PFSK-1 (cell line): ENCODE measurements around the gene ADPRM.

Experiments
- FOXP2 ChIP-seq: optimal IDR thresholded peaks from 2 replicates; pipeline ENCODE3; 2011; ENCODE audit warnings: borderline replicate concordance, control low read depth, inconsistent platforms; ENCODE audit not compliant: insufficient read depth; ENCODE audit errors: extremely low read length, extremely low read depth
- POLR2AphosphoS5 ChIP-seq: IDR thresholded peaks from 2 replicates; pipeline ENCODE4 v1.6.1; 2012; ENCODE audit warnings: low read depth, mild to moderate bottlenecking, control low read depth, low read length, moderate library complexity
- SIN3A ChIP-seq: IDR thresholded peaks from 2 replicates; pipeline ENCODE4 v1.6.1; 2012; ENCODE audit warnings: mild to moderate bottlenecking, low read length, moderate library complexity, borderline replicate concordance; ENCODE audit not compliant: insufficient read depth
- TAF1 ChIP-seq: IDR thresholded peaks from 2 replicates; pipeline ENCODE4 v1.6.1; 2012; ENCODE audit warnings: low read length, control low read depth, borderline replicate concordance; ENCODE audit not compliant: insufficient read depth
- TF ChIP-seq, protein P1 (sequence below), 2 experiments: IDR thresholded peaks; 2 replicates each; pipeline versions ENCODE4 v1.6.1 to v1.8.0; 2011 to 2012; ENCODE audit warnings: low read depth in 2 of 2, low read length in 2 of 2, control low read depth in 1 of 2, inconsistent platforms in 1 of 2, mild to moderate bottlenecking in 1 of 2, moderate library complexity in 1 of 2; ENCODE audit not compliant: insufficient read depth in 1 of 2

The ADPRM gene

DNA sequence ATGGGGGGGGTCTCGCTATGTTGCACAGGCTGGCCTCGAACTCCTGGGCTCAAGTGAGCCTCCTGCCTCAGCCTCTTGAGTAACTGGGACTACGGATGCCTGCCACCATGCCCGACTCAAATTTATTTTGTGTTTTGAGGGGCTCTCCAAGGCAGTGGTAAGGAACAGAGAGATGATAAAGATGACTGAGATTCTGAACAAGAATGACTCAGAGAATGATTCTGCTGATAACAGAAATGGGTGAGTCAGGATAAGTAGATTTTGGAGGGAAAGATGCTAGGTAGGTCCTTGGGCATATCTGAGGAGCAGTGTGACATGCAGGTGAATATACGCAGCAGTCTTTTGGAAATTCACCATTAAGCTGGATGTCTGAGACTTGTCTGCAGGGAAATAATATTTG lies 29.8 kb downstream of the ADPRM start:
- TF ChIP-seq SIN3A = no peak
- TF ChIP-seq TAF1 = no peak
- no peak for TF ChIP-seq POLR2AphosphoS5
- TF ChIP-seq, protein P1, sequence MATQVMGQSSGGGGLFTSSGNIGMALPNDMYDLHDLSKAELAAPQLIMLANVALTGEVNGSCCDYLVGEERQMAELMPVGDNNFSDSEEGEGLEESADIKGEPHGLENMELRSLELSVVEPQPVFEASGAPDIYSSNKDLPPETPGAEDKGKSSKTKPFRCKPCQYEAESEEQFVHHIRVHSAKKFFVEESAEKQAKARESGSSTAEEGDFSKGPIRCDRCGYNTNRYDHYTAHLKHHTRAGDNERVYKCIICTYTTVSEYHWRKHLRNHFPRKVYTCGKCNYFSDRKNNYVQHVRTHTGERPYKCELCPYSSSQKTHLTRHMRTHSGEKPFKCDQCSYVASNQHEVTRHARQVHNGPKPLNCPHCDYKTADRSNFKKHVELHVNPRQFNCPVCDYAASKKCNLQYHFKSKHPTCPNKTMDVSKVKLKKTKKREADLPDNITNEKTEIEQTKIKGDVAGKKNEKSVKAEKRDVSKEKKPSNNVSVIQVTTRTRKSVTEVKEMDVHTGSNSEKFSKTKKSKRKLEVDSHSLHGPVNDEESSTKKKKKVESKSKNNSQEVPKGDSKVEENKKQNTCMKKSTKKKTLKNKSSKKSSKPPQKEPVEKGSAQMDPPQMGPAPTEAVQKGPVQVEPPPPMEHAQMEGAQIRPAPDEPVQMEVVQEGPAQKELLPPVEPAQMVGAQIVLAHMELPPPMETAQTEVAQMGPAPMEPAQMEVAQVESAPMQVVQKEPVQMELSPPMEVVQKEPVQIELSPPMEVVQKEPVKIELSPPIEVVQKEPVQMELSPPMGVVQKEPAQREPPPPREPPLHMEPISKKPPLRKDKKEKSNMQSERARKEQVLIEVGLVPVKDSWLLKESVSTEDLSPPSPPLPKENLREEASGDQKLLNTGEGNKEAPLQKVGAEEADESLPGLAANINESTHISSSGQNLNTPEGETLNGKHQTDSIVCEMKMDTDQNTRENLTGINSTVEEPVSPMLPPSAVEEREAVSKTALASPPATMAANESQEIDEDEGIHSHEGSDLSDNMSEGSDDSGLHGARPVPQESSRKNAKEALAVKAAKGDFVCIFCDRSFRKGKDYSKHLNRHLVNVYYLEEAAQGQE (IDR thresholded peaks at IDR 0.05; ENCODE audit: insufficient read depth in 1 of 2, low read depth in 2 of 2, low read length in 2 of 2) = no peak
- no peak for TF ChIP-seq FOXP2

DNA sequence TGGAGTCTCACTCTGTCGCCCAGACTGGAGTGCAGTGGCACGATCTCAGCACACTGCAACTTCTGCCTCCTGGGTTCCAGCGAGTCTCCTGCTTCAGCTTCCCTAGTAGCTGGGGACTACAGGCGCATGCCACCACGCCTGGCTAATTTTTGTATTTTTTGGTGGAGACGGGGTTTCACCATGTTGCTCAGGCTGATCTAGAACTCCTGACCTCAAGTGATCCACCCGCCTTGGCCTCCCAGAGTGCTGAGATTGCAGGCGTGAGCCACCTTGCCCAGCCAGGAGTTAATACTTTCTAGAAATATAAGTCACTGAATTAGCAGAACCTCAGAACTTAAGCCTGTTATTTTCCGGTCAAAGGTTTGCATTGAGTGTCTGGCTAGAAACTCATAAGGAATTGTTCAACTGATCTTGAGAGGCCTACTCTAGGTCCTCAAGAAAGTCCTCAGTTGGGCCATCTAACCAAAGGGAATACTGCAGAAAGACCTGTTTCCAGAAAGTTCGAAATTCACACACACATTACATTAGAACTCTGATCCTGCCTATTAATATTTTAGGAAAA lies 31.0 kb downstream of the ADPRM start:
- no peak for TF ChIP-seq POLR2AphosphoS5
- TF ChIP-seq SIN3A = no peak
- no peak for TF ChIP-seq TAF1
- TF ChIP-seq, protein P1 (IDR thresholded peaks at IDR 0.05; ENCODE audit: insufficient read depth in 1 of 2, low read depth in 2 of 2, low read length in 2 of 2) = no peak
- no peak for TF ChIP-seq FOXP2

DNA sequence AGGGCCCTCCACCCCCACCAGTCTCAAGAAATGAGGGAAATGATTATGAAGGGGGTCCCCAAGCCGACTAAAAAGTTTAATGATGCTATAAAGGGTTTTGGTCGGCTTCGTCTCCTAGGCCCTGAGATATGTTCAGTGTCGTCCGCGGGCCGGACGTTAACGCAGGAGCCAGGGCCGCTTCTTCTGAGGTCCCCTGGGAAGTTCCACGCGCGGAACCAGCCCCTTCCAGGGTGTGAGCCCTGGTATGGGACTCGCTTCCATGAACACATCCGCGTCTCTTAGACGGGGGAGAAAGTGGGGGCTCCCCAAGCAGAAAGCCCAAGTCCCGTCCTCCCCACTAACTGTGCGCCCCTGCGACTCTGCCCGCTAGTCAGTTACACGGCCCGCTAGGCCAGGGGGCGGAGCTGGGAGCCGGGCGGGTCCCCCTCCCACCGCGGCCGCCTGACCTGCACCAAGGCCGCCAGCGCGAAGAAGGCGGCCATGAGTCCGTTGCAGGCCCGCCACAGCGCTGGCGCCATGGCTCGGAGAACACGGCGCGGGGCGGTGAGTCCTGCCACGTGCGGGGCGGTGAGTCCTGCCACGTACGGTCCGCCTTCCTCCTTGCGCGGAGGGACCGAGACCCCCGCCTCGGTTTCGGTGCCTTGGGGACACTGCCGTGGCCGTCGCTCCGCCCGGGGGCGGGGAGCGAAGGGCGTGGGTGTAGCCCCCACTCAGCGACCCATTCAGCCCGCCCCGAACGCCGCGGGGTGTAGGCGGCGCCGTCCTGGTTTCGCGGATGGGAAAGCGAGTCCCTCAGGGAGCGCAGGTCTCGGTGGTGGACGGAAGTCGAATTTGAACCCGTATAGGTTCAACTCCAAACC lies 32.2 kb downstream of the ADPRM start, which contains the start of gene TMEM220:
TMEM220 (minus strand) TSS at position 690 of the 860 bp plus-strand sequence; CDS start at position 518, 172 bp downstream.
- TF ChIP-seq, protein P1 (IDR thresholded peaks at IDR 0.05; ENCODE audit: insufficient read depth in 1 of 2, low read depth in 2 of 2, low read length in 2 of 2) = no peak
- TF ChIP-seq FOXP2 (no peak), TAF1 (no peak), SIN3A (no peak), POLR2AphosphoS5 (no peak)

DNA sequence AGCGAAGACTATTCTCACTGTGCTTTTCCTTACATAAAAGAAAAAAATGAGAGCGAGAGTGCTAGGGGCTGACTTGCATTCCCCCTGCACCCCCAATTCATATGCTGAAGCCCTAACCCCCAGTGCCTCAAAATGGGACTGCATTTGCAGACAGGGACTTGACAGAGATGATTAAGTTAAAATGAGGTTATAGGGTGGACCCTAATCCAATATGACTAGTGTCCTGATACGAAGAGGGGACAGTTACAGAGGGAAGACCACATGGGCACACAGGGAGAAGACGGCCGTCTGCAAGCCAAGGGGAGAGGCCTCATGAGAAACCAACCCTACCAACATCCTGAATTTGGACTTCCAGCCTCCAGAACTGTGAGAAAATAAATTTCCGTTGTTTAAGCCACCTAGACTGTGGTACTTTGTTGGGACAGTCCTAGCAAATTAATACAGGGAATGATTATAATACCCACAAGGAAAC lies 34.0 kb downstream of the ADPRM start:
- TF ChIP-seq FOXP2 (no peak), POLR2AphosphoS5 (no peak), TAF1 (no peak), SIN3A (no peak)
- TF ChIP-seq, protein P1 (IDR thresholded peaks at IDR 0.05; ENCODE audit: insufficient read depth in 1 of 2, low read depth in 2 of 2, low read length in 2 of 2) = no peak
